ENCODE measurements around the gene RFX2.

DNA sequence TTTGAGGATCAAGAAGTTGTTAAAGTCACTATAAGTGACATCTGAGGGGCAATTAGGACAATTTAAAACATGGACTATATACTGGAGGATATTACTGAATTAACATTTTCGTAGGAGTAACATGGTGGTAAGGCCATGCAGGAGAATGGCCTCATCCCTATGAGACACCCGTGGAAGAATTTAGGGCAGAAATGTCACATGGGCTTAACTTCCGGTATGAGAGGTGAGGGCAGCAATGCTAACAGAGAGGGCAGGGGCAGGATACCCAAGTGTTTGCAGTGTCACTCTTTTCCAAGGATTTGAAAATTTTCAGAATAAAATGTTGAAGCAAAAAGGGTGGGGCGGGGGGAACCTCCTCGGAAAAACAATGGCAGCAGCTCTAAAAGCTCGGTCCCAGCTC, 156.0 kb downstream of the RFX2 start:
- TF ChIP-seq, protein P1, sequence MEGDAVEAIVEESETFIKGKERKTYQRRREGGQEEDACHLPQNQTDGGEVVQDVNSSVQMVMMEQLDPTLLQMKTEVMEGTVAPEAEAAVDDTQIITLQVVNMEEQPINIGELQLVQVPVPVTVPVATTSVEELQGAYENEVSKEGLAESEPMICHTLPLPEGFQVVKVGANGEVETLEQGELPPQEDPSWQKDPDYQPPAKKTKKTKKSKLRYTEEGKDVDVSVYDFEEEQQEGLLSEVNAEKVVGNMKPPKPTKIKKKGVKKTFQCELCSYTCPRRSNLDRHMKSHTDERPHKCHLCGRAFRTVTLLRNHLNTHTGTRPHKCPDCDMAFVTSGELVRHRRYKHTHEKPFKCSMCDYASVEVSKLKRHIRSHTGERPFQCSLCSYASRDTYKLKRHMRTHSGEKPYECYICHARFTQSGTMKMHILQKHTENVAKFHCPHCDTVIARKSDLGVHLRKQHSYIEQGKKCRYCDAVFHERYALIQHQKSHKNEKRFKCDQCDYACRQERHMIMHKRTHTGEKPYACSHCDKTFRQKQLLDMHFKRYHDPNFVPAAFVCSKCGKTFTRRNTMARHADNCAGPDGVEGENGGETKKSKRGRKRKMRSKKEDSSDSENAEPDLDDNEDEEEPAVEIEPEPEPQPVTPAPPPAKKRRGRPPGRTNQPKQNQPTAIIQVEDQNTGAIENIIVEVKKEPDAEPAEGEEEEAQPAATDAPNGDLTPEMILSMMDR (IDR thresholded peaks at IDR 0.05; ENCODE audit: low read depth, low read length, poor library complexity, severe bottlenecking): no peak
- TF ChIP-seq EZH2phosphoT487 (IDR thresholded peaks at IDR 0.05; ENCODE audit: borderline replicate concordance, low read length): no peak

All from DOHH2 (cell line).